GM18858 (cell line): ENCODE measurements around the gene CRIP1.

Experiments
- ATAC-seq: cut with Tn5 transposase; IDR thresholded peaks from one replicate; pipeline ENCODE4 v1.9.1; 2021; ENCODE audit not compliant: unreplicated experiment

CRIP1 gene

GRCh38 chr14:105492031-105492970 is 5.6 kb downstream of the CRIP1 start:
- no peak for ATAC-seq

DNA sequence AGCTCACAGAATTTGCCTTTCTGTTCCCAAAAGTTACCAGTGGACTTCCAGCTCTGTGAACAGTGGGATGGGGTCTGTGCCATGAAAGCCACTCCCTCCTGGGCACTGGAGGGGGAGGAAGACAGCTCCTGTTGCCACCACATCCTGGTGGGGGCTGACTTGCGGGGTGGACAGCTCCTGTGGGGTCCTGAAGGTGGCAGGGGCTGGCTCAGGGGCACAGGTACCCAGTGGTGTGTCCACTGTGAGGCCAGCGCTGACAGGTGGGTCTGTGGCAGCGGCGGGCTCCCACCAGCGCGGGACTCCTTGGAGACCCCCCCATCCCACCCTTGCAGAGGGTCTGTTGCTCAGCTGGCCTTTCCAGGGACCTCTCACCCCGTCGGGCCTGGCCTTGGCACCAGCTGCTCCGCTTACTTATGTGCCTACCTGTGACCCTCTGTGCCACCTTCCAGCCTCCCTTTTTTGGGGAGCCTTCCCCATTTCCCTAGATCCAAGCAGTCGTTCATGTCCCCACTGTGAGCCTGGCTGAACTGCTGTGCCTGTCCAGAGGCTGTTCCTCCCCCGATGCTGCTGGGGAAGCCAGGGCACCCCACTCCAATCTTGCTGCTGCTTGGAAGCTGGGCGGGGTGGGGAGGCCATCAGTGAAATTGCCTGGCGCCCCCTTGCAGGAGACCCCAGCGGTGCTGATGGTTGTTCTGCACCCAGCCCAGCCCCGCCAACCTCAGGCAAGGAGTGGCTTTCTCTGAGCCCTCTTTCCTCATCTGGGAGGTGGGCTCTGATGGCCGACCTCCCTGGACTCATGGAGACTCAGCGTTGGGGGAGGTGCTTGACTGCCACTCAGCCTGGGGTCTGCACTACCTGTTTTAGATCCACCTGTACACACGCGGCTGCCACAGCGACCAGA is 6.5 kb downstream of the CRIP1 start:
- no peak for ATAC-seq

DNA sequence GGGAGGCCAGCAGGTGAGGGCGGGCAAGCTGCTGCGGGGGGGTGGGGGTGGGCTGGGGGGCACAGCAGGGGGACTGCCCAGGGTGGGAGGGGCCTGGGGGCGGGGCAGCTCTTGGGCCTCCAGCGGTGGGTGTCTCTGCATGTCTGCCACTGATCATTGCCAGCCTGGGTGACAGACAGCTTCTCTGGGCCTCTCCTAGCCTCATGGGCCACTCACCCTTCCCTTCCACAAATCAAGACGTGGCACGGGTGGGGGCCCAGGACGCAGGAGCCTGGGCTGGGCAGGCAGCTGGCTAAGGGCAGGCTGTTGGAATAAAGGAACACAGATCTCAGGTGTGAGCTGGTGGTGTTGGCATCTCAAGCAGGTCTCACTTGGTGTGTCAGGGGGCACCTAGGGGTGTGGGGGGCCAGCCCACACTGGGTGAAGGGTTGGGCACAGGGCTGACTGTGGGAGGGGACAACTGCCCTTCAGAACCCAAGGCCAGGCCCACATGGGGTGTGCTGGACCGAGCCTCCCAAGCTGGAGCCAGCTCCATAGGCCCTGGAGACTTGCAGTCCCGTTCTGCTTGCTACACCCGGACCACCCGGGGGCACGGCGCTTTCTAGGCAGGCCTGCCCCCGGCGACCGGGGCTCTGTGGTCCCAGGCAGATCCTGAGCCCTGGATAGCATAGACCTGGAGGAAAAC is 7.4 kb downstream of the CRIP1 start:
- no peak for ATAC-seq

DNA sequence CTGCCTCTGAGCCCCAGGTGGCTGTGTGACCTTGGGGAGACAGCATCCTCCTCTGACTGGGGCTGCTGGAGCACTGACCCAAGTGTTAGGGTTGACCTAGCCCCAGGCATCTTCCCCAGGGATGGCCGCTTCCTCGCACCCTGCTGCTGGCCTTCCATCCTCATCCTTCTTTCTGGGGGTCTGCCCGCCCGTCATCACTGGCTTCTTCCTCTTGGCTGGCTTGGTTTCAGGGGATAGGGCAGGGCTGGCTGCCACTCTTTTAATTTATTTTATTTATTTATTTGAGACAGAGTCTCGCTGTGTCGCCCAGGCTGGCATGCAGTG is 7.9 kb downstream of the CRIP1 start:
- no peak for ATAC-seq

DNA sequence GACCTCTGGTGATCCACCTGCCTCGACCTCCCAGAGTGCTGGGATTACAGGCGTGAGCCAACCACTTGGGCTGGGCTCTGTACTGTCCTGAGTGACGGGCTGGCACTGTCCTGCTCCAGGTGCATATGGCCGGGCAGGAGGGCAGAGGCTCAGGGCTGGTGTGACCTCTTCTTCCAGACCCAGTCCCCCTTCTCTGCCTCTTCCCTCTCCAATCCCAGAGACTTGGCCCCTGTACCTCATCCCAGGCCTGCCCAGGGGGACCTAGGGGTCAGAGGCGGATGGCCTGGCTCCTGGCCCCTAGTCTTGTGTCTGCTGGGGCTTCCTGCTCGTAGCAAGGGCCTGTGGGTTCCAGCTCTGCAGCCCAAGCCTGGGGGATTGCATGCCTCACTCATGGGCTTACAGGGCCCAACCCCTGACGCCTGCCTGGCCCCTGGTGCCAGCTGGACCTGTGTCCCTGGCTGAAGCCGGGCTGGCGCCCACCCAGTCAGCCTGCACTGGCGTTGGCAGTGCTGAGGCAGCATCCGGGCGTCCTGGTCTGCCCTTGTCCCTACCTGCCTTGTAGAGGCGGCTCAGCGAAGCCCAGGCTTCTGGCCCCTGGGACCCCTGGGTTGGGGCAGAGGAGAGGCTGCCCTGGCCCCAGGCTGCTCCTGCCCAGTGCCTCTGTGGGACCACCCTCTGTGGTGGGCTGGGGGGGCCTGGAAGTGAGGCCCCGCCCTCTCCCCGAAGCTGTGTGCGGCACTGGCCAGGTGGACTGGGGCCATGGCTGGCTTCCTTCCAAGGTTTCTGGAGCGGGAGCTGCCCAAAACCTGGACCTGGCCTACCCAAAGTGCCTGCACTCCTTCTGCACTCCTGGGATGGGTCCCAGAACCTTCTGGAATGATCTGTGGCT is 8.7 kb downstream of the CRIP1 start:
- no peak for ATAC-seq

- no peak for ATAC-seq
Observed at GRCh38 chr14:105495990-105496830, 9.5 kb downstream of the CRIP1 start.

- no peak for ATAC-seq
Observed at GRCh38 chr14:105496831-105497591, 10.3 kb downstream of the CRIP1 start.

GRCh38 chr14:105497671-105498429 is 11.2 kb downstream of the CRIP1 start:
- no peak for ATAC-seq

GRCh38 chr14:105498430-105499255 is 12.0 kb downstream of the CRIP1 start:
- ATAC-seq, result no peak

- no peak for ATAC-seq
Observed at GRCh38 chr14:105499256-105500035, 12.8 kb downstream of the CRIP1 start.

- no peak for ATAC-seq
Observed at GRCh38 chr14:105500036-105500725, 13.5 kb downstream of the CRIP1 start.

DNA sequence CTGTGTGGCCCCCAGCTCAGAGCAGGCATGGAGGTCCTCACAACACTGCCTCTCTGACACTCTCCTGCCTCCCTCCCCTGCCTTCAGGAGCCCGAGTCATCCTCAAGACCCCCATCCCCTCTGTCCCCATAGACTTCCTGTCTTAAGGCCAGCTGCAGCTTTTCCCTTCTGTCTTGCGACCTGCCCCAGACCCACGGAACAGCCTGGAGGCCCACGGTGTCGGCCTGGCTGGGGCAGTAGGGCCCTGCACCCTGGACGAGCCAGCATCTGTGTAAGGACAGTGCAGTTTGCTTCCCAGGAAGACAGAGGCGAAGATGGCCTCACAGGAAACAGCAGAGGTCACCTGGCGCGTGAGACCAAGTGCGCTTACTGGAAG is 14.0 kb downstream of the CRIP1 start:
- no peak for ATAC-seq

- ATAC-seq, result no peak
Observed at GRCh38 chr14:105501504-105502291, 15.0 kb downstream of the CRIP1 start.

- no peak for ATAC-seq
Observed at GRCh38 chr14:105502446-105503295, 16.0 kb downstream of the CRIP1 start.
